HG03196 (cell line): Measurements from ENCODE around the gene GPLD1.
"Not testable (repeated sequence)": the region's sequence is repeated elsewhere in the genome, so short reads cannot be mapped to it uniquely, and the experiment has no call there.

Experiments
- ATAC-seq: cut with Tn5 transposase; IDR thresholded peaks from one replicate; pipeline ENCODE4 v1.9.1; 2021; ENCODE audit not compliant: unreplicated experiment

GPLD1 gene

GRCh38 chr6:24384369-24385130 is 104.8 kb downstream of the GPLD1 start:
- ATAC-seq, result not testable (repeated sequence)

GRCh38 chr6:24382891-24383494 is 106.4 kb downstream of the GPLD1 start:
- ATAC-seq, result not testable (repeated sequence)

GRCh38 chr6:24382220-24382540 is 107.2 kb downstream of the GPLD1 start:
- ATAC-seq, result no peak

- ATAC-seq, result no peak
Measured at GRCh38 chr6:24381476-24382219, 107.7 kb downstream of the GPLD1 start.

GRCh38 chr6:24378473-24379097 is 110.8 kb downstream of the GPLD1 start:
- ATAC-seq, result no peak
